ENCODE measurements around the gene P2RX2.

DNA sequence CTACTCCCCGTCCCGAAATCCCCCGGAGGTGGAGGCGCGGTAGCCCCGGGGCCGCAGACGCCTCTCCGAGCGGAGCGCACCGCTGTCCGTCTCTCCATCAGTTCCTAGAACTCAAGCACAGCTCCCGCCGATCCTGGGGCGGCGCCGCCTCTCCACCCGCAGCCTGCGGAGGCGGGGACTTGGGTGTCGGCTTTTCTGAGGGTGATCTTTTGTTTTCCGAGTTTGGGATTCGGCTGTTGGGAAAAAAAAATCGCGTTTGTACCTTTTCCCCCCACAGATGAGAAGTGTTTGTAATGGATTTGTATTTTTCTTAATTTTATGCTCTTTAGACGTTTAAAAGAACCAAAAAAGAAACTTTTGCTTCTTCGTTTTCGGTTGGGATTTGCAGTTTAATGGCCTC, 34.8 kb upstream of the P2RX2 start:
- TF ChIP-seq, protein P1, sequence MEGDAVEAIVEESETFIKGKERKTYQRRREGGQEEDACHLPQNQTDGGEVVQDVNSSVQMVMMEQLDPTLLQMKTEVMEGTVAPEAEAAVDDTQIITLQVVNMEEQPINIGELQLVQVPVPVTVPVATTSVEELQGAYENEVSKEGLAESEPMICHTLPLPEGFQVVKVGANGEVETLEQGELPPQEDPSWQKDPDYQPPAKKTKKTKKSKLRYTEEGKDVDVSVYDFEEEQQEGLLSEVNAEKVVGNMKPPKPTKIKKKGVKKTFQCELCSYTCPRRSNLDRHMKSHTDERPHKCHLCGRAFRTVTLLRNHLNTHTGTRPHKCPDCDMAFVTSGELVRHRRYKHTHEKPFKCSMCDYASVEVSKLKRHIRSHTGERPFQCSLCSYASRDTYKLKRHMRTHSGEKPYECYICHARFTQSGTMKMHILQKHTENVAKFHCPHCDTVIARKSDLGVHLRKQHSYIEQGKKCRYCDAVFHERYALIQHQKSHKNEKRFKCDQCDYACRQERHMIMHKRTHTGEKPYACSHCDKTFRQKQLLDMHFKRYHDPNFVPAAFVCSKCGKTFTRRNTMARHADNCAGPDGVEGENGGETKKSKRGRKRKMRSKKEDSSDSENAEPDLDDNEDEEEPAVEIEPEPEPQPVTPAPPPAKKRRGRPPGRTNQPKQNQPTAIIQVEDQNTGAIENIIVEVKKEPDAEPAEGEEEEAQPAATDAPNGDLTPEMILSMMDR (IDR thresholded peaks at IDR 0.05): no peak
- TF ChIP-seq POLR2A (IDR thresholded peaks at IDR 0.05): no peak
- TF ChIP-seq EP300 (IDR thresholded peaks at IDR 0.05): no peak
- no peak for TF ChIP-seq POLR2AphosphoS5 (IDR thresholded peaks at IDR 0.05)
